SW480 (cell line): Measurements from ENCODE around the gene ZNF609.
"Not testable (repeated sequence)": the region's sequence is repeated elsewhere in the genome, so short reads cannot be mapped to it uniquely, and the experiment has no call there.

Source experiments
- DNase-seq: peaks from one replicate; pipeline ENCODE4 v3.0.0-alpha.2; 2016; ENCODE audit warnings: low spot score

ZNF609 gene

GRCh38 chr15:64583519-64583918 lies 123.1 kb downstream of the ZNF609 start:
- no peak for DNase-seq

- no peak for DNase-seq
These were observed 123.6 kb downstream of the ZNF609 start for GRCh38 chr15:64583983-64584382.

GRCh38 chr15:64586259-64586870 lies 126.0 kb downstream of the ZNF609 start:
- DNase-seq, result no peak

GRCh38 chr15:64586984-64587383 lies 126.6 kb downstream of the ZNF609 start:
- no peak for DNase-seq

- no peak for DNase-seq
These were observed 129.2 kb downstream of the ZNF609 start for GRCh38 chr15:64589435-64590084.

GRCh38 chr15:64592845-64593244 lies 132.5 kb downstream of the ZNF609 start:
- DNase-seq, result not testable (repeated sequence)

- DNase-seq, result peak; percentile 29
These were observed 136.5 kb downstream of the ZNF609 start for GRCh38 chr15:64596701-64597476.

GRCh38 chr15:64597477-64597822 lies 137.1 kb downstream of the ZNF609 start:
- DNase-seq, result no peak

- DNase-seq, result no peak
These were observed 138.8 kb downstream of the ZNF609 start for GRCh38 chr15:64599226-64599625.

GRCh38 chr15:64599716-64600115 lies 139.3 kb downstream of the ZNF609 start:
- DNase-seq, result no peak

- no peak for DNase-seq
These were observed 140.4 kb downstream of the ZNF609 start for GRCh38 chr15:64600794-64601193.

GRCh38 chr15:64604319-64604718 lies 143.9 kb downstream of the ZNF609 start:
- DNase-seq, result no peak

GRCh38 chr15:64607416-64607815 lies 147.0 kb downstream of the ZNF609 start:
- DNase-seq, result not testable (repeated sequence)

GRCh38 chr15:64610257-64610919 lies 150.0 kb downstream of the ZNF609 start:
- no peak for DNase-seq

- DNase-seq, result no peak
These were observed 150.8 kb downstream of the ZNF609 start for GRCh38 chr15:64611085-64611725.

- no peak for DNase-seq
These were observed 154.1 kb downstream of the ZNF609 start for GRCh38 chr15:64614519-64614918.

GRCh38 chr15:64617727-64618126 lies 157.3 kb downstream of the ZNF609 start:
- DNase-seq, result no peak

GRCh38 chr15:64618138-64618537 lies 157.8 kb downstream of the ZNF609 start:
- DNase-seq, result no peak

GRCh38 chr15:64618540-64618939 lies 158.2 kb downstream of the ZNF609 start:
- DNase-seq, result no peak

- DNase-seq, result no peak
These were observed 159.8 kb downstream of the ZNF609 start for GRCh38 chr15:64619880-64620839.

GRCh38 chr15:64621056-64621455 lies 160.7 kb downstream of the ZNF609 start:
- DNase-seq, result no peak
